NCI-H748 treated with DMSO at 0.1 percent for 48 hours (cell line): ENCODE measurements around the gene SYAP1.
"Not testable (repeated sequence)": the region's sequence is repeated elsewhere in the genome, so short reads cannot be mapped to it uniquely, and the experiment has no call there.

Experiments used
- DNase-seq: peaks from one replicate; lab custom pipeline; 2025; lab: John Stamatoyannopoulos, UW

SYAP1 gene

GRCh38 chrX:16725072-16725471 lies 5.7 kb downstream of the SYAP1 start:
- no peak for DNase-seq

DNA sequence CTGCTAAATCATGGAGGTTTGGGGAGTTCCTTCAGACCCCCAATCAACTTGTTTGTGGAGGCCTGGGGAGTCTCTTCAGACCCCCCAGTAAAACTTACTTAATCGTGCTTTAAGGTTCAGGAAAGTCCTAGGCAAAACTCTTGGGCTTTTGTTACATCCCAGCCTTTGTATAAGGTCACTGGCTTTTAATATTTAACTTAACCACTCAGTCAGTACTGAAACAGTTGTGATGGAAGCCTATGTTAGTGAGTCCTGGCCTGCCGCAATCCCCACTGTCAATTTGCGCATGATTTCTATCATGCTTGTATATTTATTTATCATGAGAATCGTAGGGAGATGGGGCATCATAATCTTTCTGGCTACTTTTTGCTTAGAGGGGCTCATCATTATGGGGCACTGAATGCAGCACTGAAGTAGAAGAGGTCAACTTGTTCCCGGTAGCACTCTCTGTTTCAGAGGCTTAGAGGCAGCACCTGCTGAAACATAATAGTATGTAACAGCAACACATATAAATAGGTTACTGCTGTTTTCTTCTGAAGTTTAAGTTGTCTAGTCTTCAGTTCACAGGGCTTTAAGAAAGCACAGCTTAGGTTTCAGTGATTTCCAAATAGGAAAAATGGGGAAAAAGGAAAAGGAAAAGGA lies 7.1 kb downstream of the SYAP1 start:
- not testable (repeated sequence) for DNase-seq

DNA sequence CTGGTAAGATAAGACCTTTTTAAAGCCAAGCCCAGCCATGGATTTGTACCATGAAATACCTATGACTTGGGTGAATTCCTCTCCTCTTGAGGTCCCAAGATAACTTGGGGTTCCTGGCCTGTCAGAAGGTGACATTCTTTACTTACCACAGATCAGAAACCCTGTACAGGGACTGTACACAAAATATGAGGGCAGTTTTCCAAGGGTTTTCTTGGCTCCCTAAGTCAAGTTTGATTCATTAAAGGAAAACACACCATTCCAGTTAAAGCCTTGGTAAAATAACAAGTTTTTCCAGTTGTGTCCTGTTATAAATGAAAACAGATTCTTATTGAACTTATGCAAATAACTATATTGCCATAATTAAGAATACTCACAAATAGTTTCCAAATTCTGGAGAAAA lies 8.2 kb downstream of the SYAP1 start:
- DNase-seq, result no peak

DNA sequence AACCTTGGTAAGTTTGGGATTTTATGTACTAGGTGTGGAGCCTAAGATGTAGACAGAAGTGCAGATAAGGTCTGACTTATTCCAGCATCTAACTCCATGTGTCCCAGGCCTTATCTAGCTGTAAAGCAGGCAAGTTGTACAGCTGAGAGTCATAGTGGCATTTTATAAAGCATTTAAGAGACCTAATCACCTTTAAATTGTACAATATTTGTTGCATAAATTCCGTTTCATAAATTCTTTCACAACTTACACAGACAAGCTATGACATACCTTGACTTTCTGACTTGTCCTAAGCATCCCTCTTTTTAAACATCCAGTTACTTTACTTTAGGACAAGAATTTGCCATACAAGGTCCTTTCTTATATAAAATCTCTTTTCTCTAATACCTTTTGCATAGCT lies 11.0 kb downstream of the SYAP1 start:
- no peak for DNase-seq

DNA sequence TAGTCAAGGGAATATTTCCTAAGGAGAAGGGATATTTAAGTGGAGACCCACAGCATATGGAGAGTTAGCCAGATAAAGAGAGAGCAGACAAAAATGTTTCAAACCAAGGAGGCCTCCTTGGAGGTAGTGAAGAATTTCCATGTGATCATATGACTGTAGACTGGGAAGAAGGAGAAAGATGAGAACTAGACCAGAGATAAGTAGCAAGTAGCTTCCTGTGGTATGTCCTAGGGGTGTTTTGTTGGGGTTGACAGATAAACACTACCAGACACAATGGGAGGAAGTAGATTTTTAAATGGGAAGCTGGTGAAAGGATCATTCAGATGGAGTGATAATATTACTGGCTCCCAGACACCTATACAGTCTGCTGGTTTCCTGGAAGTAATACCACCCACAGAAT lies 13.6 kb downstream of the SYAP1 start:
- DNase-seq, result no peak

- no peak for DNase-seq
These were observed 17.6 kb downstream of the SYAP1 start for GRCh38 chrX:16737024-16737423.

DNA sequence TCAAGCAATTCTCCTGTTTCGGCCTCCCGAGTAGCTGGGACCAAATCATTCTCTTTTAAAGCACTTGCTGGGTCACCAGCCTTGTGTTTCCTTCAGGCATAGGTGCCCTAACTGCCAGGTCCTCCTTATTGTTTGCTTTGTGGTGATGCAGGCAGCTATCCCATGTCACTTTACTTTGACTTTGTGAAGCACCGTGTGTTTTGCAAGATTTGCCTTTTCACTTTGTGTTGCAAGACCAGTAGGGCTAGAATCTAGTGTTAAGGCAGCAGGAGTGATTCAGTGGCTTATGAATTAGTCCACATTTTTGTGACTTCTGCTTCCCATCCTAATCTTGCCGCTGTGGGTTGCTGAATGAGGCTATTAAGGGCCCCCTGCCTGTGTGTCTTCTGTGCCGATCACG lies 20.2 kb downstream of the SYAP1 start:
- no peak for DNase-seq

DNA sequence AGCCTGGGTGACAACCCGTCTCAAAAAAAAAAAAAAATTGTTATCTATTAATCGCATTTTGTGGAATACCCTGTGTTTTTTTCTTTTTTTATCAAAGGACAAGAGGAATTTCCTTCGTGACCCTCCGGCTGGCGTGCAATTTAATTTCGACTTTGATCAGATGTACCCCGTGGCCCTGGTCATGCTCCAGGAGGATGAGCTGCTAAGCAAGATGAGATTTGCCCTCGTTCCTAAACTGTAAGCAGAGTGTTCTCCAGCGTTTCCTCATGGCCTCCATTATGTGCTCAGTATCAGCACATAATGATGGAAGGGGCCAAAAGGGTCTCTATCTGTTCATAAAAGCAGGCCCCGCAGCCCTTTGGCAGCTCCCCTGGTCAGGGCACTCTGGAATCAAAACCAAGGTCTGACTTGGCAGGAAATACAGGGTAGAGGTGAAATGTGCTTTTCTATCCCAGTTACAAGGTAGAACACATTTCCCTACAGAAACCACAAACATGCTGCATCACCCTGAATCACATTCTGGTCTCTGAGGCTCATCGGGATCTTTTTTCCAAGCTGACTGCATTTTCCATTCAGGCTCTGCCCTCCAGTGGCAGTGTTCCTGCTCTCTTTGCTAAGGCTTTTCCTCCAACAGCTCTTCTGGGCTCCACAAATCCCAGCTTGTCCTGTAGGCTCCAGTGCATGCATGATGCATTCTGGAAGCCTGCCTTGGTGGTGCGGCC lies 24.4 kb downstream of the SYAP1 start:
- DNase-seq, result no peak

DNA sequence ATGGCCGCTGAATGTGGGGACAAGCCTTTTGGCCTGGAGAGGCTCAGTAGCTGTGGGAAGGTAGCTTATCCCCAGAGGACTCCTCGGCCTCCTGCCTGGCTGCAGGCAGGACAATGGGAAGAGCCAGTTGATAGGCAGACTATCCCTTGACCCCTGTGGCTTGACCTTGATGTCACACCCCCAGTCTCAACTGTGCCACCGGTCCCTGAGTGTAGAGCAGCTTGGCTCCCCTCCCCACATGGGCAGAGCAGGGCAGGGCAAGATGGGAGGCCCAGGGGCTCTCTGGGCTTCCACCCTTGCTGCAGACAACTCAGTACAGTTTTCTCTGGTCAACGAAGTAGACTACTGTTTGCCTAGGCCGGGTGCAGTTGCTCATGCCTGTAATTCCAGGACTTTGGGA lies 25.7 kb downstream of the SYAP1 start:
- DNase-seq, result no peak

GRCh38 chrX:16745659-16746058 lies 26.2 kb downstream of the SYAP1 start:
- no peak for DNase-seq

DNA sequence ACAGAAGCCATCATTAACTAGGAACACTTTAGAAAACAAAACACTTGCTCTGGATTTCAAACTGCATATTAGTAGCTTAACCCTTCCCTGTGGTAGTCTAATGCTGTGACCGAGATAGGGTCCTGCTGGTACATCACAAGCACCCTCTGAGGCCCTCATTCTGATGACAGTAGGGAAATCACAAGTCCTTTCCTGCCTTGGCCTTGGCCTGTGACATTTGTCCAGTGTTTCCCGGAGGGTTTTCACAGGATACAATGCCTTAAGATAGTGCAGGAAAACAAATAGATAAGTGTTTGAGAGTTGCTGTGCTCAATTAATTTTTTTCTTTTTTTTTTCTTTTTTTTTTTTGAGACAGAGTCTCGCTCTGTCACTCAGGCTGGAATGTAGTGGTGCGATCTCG lies 29.0 kb downstream of the SYAP1 start:
- DNase-seq, result no peak

- DNase-seq, result no peak
These were observed 30.7 kb downstream of the SYAP1 start for GRCh38 chrX:16750136-16750535.

DNA sequence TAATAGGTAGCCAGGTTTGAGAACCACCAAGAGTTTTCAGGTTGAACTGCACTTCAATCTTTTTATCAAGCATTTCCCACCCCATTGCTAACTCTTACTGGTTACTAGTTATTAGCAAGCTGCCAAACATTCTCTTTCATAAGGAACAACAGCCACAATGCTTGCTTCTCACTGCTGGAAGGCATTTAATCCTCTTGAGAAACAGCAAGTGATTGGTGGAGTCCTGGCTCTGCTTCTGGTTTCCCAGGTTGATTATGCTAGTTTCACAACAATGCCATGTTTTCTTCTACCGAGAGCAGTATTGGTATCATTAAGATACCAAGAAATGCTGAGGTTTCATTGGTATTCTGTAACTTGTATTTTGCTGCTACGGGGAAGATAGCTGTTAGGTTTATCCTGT lies 34.6 kb downstream of the SYAP1 start:
- DNase-seq, result no peak

DNA sequence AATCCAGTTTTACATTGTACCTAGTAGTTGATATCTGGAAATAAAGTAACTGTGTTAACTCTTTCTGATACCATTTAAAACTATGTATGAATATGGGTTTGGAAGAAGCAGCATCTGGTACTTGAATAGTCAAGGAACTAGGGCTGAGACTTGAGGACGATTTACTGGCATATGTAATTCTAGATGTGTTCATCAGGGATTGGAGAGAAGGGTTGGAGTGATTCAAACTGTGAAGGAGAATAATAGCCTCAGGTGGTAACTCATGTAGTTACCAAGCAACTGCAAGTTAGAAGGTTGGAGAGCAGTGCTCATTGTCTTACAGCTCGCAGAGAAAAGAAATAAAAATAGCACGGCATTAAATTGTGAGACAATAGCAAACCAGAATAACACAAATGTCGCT lies 37.3 kb downstream of the SYAP1 start:
- DNase-seq, result no peak

GRCh38 chrX:16761500-16761899 lies 42.1 kb downstream of the SYAP1 start:
- not testable (repeated sequence) for DNase-seq

- DNase-seq, result no peak
These were observed 43.2 kb downstream of the SYAP1 start for GRCh38 chrX:16762579-16762978.

DNA sequence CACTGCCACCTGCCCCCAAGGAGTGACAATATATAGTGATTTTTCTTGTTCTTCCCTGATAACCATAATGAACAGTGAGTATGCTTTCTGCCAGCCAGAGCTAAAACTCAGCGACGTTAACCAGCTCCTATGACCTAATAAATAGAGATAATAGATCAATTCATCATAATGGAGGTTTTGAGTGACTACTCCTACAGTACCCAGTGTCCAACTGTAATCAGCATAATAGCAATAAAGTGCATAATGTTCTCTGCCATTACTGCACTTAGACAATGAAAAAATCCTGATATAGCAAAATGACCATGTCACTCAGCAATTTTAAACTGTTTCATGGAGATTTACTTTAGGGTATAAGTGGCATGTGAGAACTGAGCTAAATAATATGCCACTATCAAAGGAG lies 46.2 kb downstream of the SYAP1 start:
- DNase-seq, result no peak

DNA sequence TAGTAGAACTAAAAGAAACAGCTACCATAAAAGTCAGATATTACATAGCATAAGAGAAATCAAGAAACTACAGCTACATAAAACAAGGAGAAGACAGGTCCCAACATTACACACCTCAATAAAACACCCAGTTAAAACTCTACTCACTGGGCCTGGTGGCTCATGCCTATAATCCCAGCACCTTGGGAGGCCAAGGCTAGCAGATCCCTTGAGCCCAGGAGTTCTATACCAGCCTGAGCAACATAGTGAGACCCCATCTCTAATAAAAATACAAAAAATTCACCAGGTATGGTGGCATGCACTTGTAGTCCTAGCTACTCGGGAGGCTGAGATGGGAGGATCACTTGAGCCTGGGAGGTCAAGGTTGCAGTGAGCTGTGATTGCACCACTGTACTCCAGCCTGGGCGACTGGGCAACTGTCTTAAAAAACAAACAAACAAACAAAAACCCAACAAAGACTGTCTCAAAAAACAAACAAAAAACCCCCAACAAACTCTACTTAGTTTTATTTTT lies 51.6 kb downstream of the SYAP1 start:
- no peak for DNase-seq

DNA sequence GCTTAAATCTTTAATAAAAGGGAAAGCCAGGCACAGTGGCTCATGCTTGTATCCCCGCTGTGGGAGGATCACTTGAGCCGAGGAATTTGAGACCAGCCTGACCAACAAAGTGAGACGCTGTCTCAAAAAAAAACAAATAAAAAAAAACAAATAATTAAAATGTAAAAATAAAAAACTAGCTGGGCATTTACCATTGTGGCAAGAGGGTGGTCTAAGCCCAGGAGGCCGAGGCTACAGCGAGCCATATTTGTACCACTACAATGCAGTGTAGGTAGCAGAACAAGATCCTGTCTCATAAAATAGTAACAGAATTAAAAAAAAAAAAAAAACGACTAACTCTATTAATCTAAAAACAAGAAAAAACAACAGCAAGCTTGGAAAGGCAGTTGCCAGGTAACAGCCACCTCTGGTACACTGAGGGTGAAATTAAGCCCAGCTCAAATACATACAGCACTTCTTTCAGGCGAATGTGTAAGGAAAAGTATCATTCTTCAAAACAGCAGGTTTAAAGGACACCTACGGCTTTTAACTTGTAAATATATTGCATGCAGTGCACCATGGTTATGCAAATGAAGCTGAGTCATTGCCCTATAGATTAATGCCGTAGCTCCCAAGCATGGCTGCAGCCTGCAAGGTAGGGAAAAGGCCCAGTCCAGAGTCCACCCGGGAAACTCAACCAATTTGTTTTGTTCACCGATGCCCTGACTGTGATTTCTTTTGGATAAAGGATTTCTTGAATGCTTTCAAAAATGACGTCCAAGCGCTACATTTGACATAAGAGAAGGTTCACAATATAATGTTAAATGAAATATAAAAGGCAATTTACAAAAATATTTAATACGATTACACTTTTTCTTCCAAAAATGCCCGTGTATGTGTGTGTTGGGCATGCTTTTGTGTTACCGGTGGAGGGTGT lies 52.3 kb downstream of the SYAP1 start:
- DNase-seq, result no peak

DNA sequence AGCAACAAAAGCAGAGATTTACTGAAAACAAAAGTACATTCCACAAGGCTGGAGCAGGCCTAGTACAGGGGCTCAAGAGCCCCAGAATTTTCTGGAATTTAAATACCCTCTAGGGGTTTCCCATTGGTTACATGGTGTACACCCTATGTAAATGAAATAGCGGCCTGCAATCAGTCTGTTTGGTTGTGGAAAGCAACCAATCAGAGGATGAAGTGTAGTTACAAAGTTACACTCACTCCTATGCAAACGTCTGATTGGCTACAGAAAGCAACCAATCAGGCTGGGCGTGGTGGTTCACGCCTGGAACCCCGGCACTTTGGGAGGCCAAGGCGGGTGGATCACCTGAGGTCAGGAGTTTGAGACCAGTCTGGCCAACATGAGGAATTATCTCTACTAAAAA lies 53.0 kb downstream of the SYAP1 start:
- no peak for DNase-seq

DNA sequence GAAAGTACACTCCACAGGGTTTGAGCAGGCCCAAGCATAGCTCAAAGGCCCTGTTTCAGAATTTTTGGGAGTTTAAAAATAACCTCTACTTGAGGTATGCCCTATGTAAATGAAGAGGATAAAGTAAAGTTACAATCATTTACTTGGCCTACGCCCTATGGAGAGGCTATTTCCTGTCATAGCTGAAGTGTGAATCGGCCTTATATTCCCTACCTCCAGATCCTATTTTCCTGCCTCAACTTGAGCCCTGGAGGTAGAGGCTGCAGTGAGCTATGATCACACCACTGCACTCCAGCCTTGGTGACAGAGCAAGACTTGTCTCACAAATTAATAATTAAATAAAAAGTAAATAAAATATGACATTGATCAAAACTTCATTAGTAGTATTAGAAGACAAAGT lies 55.3 kb downstream of the SYAP1 start:
- DNase-seq, result no peak

DNA sequence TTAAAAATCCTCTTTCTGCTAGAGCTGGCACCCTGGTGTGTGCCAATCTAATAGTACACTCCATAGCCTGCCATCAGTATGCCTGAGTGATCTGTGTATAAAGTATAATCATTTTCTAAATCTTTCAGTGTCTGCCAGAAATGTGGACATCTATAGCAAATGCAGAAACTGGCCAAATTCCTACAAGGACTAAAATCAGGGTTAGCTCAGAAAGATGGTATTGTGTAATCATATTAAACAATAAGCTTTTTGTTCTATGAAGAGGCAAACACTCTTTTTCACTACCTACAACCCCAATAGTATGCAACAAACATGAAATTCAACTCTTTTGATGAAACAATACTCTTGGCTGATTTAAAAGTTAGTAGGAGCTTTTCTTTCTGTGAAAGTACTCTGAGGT lies 59.1 kb downstream of the SYAP1 start:
- DNase-seq, result no peak

- no peak for DNase-seq
These were observed 59.6 kb downstream of the SYAP1 start for GRCh38 chrX:16778993-16779392.
